Muscle of leg (tissue), 11 donors: ENCODE results near the gene KLF16. TPM values are rescaled to one million over a fixed set of nuclear protein-coding genes. Genes with fewer than 3 reads are reported as not detected.

Experiments used
- DNase-seq: peaks from one replicate; pipeline ENCODE4 v3.0.0; 2013
- H3K27ac ChIP-seq: one replicate; pipeline ENCODE4 v1.5.1; 2013; ENCODE audit warnings: mild to moderate bottlenecking, low read length, control low read depth
- H3K27me3 ChIP-seq: one replicate; pipeline ENCODE4 v1.6.1; 2013; ENCODE audit warnings: low read length; ENCODE audit not compliant: control insufficient read depth, insufficient read depth
- H3K36me3 ChIP-seq: one replicate; pipeline ENCODE4 v1.6.1; 2013; ENCODE audit warnings: low read length; ENCODE audit not compliant: control insufficient read depth, insufficient read depth
- H3K4me1 ChIP-seq: one replicate; pipeline ENCODE4 v1.6.1; 2013; ENCODE audit warnings: low read length; ENCODE audit not compliant: control insufficient read depth, insufficient read depth
- H3K4me3 ChIP-seq: one replicate; pipeline ENCODE4 v1.5.1; 2013; ENCODE audit warnings: low read length, control low read depth
- H3K9me3 ChIP-seq: replicated peaks from 2 replicates; pipeline ENCODE4 v1.6.1; 2013; ENCODE audit warnings: low read depth, low read length; ENCODE audit not compliant: control insufficient read depth
- WGBS: methylation state at CpG from one replicate; pipeline ENCODE4 v1.1.5; 2013; ENCODE audit warnings: missing lambda C conversion rate; ENCODE audit not compliant: insufficient coverage; 5-methylcytosine and 5-hydroxymethylcytosine counted together
- polyA plus RNA-seq, 8 donors: library from polyadenylated mRNA; unstranded; fragments of 120-200 nt; gene quantifications; one replicate each; pipeline versions ENCODE4 v1.2.1 to v1.2.3, GENCODE V29; 2013; ENCODE audit warnings: inconsistent platforms in 1 of 8, low replicate concordance in 1 of 8; ENCODE audit not compliant: insufficient read length in 8 of 8, insufficient read depth in 1 of 8
- total RNA-seq: library from RNA; stranded (reverse); fragments of 120-200 nt; gene quantifications from one replicate; pipeline ENCODE4 v1.2.4, GENCODE V29; 2013

Gene KLF16
- total and polyA plus RNA-seq, 9 donors: 4.1 to 15.0 (median 12.7) TPM

- peak overlapping the region; percentile 54 for H3K4me3 ChIP-seq
- peaks cover 81% of the 10 kb centered on the region for H3K4me1 ChIP-seq
- peak overlapping the region; percentile 95 for H3K27ac ChIP-seq
- peaks cover 2% of the 10 kb centered on the region for H3K36me3 ChIP-seq
- no peaks in the 10 kb centered on the region for H3K27me3 ChIP-seq
- 27% methylated on average over 25 of the region's 33 CpGs for WGBS
- DNase-seq: peak; percentile 90
- H3K9me3 ChIP-seq: no peaks in the 10 kb centered on the region
These were observed 8.1 kb downstream of the KLF16 start for GRCh38 chr19:1855040-1855827.

- peak; percentile 57 for DNase-seq
- 79% methylated on average over 30 of the region's 37 CpGs for WGBS
- Histone ChIP-seq H3K27ac (peak overlapping the region; percentile 85), H3K27me3 (no peaks in the 10 kb centered on the region), H3K36me3 (peaks cover 2% of the 10 kb centered on the region), H3K9me3 (no peaks in the 10 kb centered on the region), H3K4me3 (peak overlapping the region; percentile 24), H3K4me1 (peaks cover 75% of the 10 kb centered on the region)
These were observed 8.8 kb downstream of the KLF16 start for GRCh38 chr19:1854542-1855039.

GRCh38 chr19:1854039-1854541 is 9.3 kb downstream of the KLF16 start:
- 73% methylated on average over 12 of the region's 16 CpGs for WGBS

GRCh38 chr19:1853295-1854038 is 9.9 kb downstream of the KLF16 start:
- H3K4me1 ChIP-seq: peaks cover 67% of the 10 kb centered on the region
- DNase-seq: peak; percentile 69
- no peak overlapping the region for H3K27ac ChIP-seq
- H3K27me3 ChIP-seq: no peaks in the 10 kb centered on the region
- H3K4me3 ChIP-seq: no peak overlapping the region
- H3K36me3 ChIP-seq: peaks cover 2% of the 10 kb centered on the region
- WGBS: 14% methylated on average over 15 of the region's 27 CpGs
- H3K9me3 ChIP-seq: no peaks in the 10 kb centered on the region

More at GRCh38 chr19:1854039-1854541, 9.3 kb downstream of the KLF16 start:
- H3K27me3 ChIP-seq: no peaks in the 10 kb centered on the region
- no peak overlapping the region for H3K4me3 ChIP-seq
- no peaks in the 10 kb centered on the region for H3K9me3 ChIP-seq
- H3K27ac ChIP-seq: peak overlapping the region; percentile 60
- no peak for DNase-seq
- H3K4me1 ChIP-seq: peaks cover 70% of the 10 kb centered on the region
- peaks cover 2% of the 10 kb centered on the region for H3K36me3 ChIP-seq

GRCh38 chr19:1852581-1853128 is 10.7 kb downstream of the KLF16 start:
- DNase-seq: no peak
- Histone ChIP-seq H3K27me3 (no peaks in the 10 kb centered on the region), H3K27ac (peak overlapping the region; percentile 31), H3K36me3 (peaks cover 2% of the 10 kb centered on the region), H3K9me3 (no peaks in the 10 kb centered on the region), H3K4me1 (peaks cover 61% of the 10 kb centered on the region), H3K4me3 (no peak overlapping the region)
- WGBS: 59% methylated on average over 6 of the region's 9 CpGs

- Histone ChIP-seq H3K4me3 (peak overlapping the region; percentile 25), H3K9me3 (no peaks in the 10 kb centered on the region), H3K36me3 (peaks cover 2% of the 10 kb centered on the region), H3K27ac (peak overlapping the region; percentile 51), H3K4me1 (peaks cover 61% of the 10 kb centered on the region), H3K27me3 (no peaks in the 10 kb centered on the region)
- 2% methylated on average over 49 of the region's 66 CpGs for WGBS
- peak; percentile 80 for DNase-seq
These were observed 11.5 kb downstream of the KLF16 start for GRCh38 chr19:1851654-1852580.

- Histone ChIP-seq H3K4me3 (no peak overlapping the region), H3K4me1 (peaks cover 63% of the 10 kb centered on the region), H3K27ac (no peak overlapping the region), H3K27me3 (no peaks in the 10 kb centered on the region), H3K36me3 (peaks cover 6% of the 10 kb centered on the region), H3K9me3 (no peaks in the 10 kb centered on the region)
- WGBS: 48% methylated on average over 30 of the region's 31 CpGs
- DNase-seq: no peak
These were observed 12.3 kb downstream of the KLF16 start for GRCh38 chr19:1850809-1851653.

- Histone ChIP-seq H3K36me3 (peaks cover 14% of the 10 kb centered on the region), H3K27me3 (no peaks in the 10 kb centered on the region), H3K4me3 (no peak overlapping the region), H3K4me1 (peaks cover 61% of the 10 kb centered on the region), H3K9me3 (no peaks in the 10 kb centered on the region), H3K27ac (no peak overlapping the region)
- no peak for DNase-seq
- 90% methylated on average over 8 of the region's 10 CpGs for WGBS
These were observed 13.4 kb downstream of the KLF16 start for GRCh38 chr19:1849886-1850398.

- no peaks in the 10 kb centered on the region for H3K27me3 ChIP-seq
- peaks cover 61% of the 10 kb centered on the region for H3K4me1 ChIP-seq
- no peak for DNase-seq
- H3K9me3 ChIP-seq: no peaks in the 10 kb centered on the region
- H3K4me3 ChIP-seq: no peak overlapping the region
- no peak overlapping the region for H3K27ac ChIP-seq
- WGBS: 40% methylated on average over 2 of the region's 5 CpGs
- H3K36me3 ChIP-seq: peaks cover 19% of the 10 kb centered on the region
These were observed 14.3 kb downstream of the KLF16 start for GRCh38 chr19:1849132-1849474.
